Measurements from ENCODE around the gene CERKL.

Gene CERKL

DNA sequence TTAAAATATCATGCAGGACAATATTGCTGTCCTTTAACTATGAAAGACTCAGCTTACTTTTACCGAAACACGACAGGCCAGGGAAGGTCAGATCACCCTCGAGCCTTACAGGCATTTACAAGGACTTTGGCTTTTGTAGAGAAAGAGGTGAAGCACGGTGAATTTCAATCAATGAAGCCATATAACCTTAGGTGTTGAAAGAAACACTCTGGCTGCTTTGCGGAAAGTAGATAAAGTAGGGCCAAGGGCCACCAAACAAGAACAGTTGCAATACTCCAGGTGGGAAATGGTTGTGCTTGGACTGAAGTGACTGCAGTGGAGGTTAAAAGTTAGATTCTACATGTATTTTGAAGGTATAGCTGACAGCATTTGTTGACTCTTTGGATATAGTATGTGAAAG is 80.5 kb downstream of the CERKL start:
- Mint-ChIP-seq H3K4me3 (no peak overlapping the region), H3K4me1 (no peaks in the 10 kb centered on the region), H3K27ac (no peak overlapping the region), H3K36me3 (no peaks in the 10 kb centered on the region), H3K9me3 (no peaks in the 10 kb centered on the region)
- ATAC-seq: no peak
- DNase-seq (ENCODE audit: low spot score in 2 of 2): no peak

DNA sequence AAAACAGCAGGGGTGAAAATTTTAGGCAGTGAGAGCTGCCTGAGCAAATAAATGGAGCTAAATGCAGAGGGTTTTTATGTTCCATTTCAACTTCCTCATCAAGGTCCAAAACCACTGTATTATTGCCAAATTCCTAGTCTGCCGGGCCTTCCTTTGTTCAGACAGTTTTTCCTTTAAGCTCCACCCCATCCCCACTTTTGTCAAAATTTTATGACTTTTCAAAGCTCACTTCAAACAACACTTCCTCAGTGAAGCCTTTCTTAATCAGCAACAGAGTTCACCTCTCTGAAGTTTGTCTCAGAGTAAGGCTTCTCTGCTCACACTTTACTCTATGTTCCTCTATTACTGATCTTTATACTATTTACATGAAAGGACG is 81.3 kb downstream of the CERKL start:
- no peaks in the 10 kb centered on the region for H3K9me3 Mint-ChIP-seq
- ATAC-seq (no peak), DNase-seq (ENCODE audit: low spot score in 2 of 2) (no peak)
- no peaks in the 10 kb centered on the region for H3K36me3 Mint-ChIP-seq
- H3K4me1 Mint-ChIP-seq: no peaks in the 10 kb centered on the region
- H3K27ac Mint-ChIP-seq: no peak overlapping the region
- no peak overlapping the region for H3K4me3 Mint-ChIP-seq

GRCh38 chr2:181575024-181575649 is 81.8 kb downstream of the CERKL start:
- ATAC-seq (no peak), DNase-seq (ENCODE audit: low spot score in 2 of 2) (no peak)
- Mint-ChIP-seq H3K4me3 (no peak overlapping the region), H3K36me3 (no peaks in the 10 kb centered on the region), H3K4me1 (no peaks in the 10 kb centered on the region), H3K27ac (no peak overlapping the region), H3K9me3 (no peaks in the 10 kb centered on the region)

- Mint-ChIP-seq H3K9me3 (no peaks in the 10 kb centered on the region), H3K36me3 (no peaks in the 10 kb centered on the region), H3K4me1 (no peaks in the 10 kb centered on the region), H3K27ac (no peak overlapping the region), H3K4me3 (no peak overlapping the region)
- no peak for ATAC-seq
- DNase-seq (ENCODE audit: low spot score in 2 of 2): no peak
These were observed 82.6 kb downstream of the CERKL start for GRCh38 chr2:181574321-181574720.

- DNase-seq (ENCODE audit: low spot score in 2 of 2): no peak
- H3K4me3 Mint-ChIP-seq: no peak overlapping the region
- H3K36me3 Mint-ChIP-seq: no peaks in the 10 kb centered on the region
- H3K9me3 Mint-ChIP-seq: no peaks in the 10 kb centered on the region
- ATAC-seq: no peak
- H3K4me1 Mint-ChIP-seq: no peaks in the 10 kb centered on the region
- H3K27ac Mint-ChIP-seq: no peak overlapping the region
These were observed 83.7 kb downstream of the CERKL start for GRCh38 chr2:181573140-181573736.

GRCh38 chr2:181570833-181571661 is 85.9 kb downstream of the CERKL start:
- H3K36me3 Mint-ChIP-seq: no peaks in the 10 kb centered on the region
- DNase-seq (ENCODE audit: low spot score in 2 of 2) (no peak), ATAC-seq (no peak)
- H3K27ac Mint-ChIP-seq: no peak overlapping the region
- H3K4me3 Mint-ChIP-seq: no peak overlapping the region
- no peaks in the 10 kb centered on the region for H3K9me3 Mint-ChIP-seq
- H3K4me1 Mint-ChIP-seq: no peaks in the 10 kb centered on the region

DNA sequence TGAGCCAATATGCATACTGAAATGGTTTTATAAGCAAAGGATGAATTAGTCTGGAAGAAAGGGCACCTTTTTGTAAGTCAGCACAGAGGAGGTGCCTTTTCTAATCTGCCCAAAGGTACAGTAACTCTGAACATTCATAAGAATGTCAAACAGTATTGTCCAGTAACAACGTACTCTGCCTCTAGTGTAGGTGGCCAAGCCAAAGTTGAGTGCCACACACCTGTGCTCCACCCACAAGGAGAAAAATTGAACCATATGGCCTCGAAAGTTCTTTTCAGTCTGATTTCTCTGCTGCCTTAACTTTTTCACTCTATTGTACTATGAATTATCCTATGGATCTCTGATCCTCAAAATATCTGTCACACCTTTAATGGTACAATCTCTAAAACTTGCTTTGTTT is 86.8 kb downstream of the CERKL start:
- Mint-ChIP-seq H3K9me3 (no peaks in the 10 kb centered on the region), H3K4me1 (no peaks in the 10 kb centered on the region), H3K36me3 (no peaks in the 10 kb centered on the region), H3K27ac (no peak overlapping the region), H3K4me3 (no peak overlapping the region)
- ATAC-seq: no peak
- no peak for DNase-seq (ENCODE audit: low spot score in 2 of 2)

- Mint-ChIP-seq H3K4me3 (no peak overlapping the region), H3K9me3 (no peaks in the 10 kb centered on the region), H3K4me1 (no peaks in the 10 kb centered on the region), H3K36me3 (no peaks in the 10 kb centered on the region), H3K27ac (no peak overlapping the region)
- no peak for ATAC-seq
- no peak for DNase-seq (ENCODE audit: low spot score in 2 of 2)
These were observed 90.4 kb downstream of the CERKL start for GRCh38 chr2:181566334-181567032.

GRCh38 chr2:181563101-181563692 is 93.7 kb downstream of the CERKL start:
- Mint-ChIP-seq H3K9me3 (no peaks in the 10 kb centered on the region), H3K27ac (no peak overlapping the region), H3K4me1 (no peaks in the 10 kb centered on the region), H3K4me3 (no peak overlapping the region), H3K36me3 (no peaks in the 10 kb centered on the region)
- ATAC-seq: no peak
- DNase-seq (ENCODE audit: low spot score in 2 of 2): no peak

- Mint-ChIP-seq H3K4me1 (no peaks in the 10 kb centered on the region), H3K4me3 (no peak overlapping the region), H3K27ac (no peak overlapping the region), H3K36me3 (no peaks in the 10 kb centered on the region), H3K9me3 (no peaks in the 10 kb centered on the region)
- DNase-seq (ENCODE audit: low spot score in 2 of 2) (no peak), ATAC-seq (no peak)
These were observed 98.5 kb downstream of the CERKL start for GRCh38 chr2:181558371-181558770.

- H3K4me3 Mint-ChIP-seq: no peak overlapping the region
- H3K27ac Mint-ChIP-seq: no peak overlapping the region
- no peaks in the 10 kb centered on the region for H3K9me3 Mint-ChIP-seq
- DNase-seq (ENCODE audit: low spot score in 2 of 2) (no peak), ATAC-seq (no peak)
- no peaks in the 10 kb centered on the region for H3K4me1 Mint-ChIP-seq
- no peaks in the 10 kb centered on the region for H3K36me3 Mint-ChIP-seq
These were observed 102.7 kb downstream of the CERKL start for GRCh38 chr2:181554061-181554830.

GRCh38 chr2:181553244-181553643 is 103.7 kb downstream of the CERKL start:
- no peaks in the 10 kb centered on the region for H3K36me3 Mint-ChIP-seq
- H3K27ac Mint-ChIP-seq: no peak overlapping the region
- ATAC-seq: no peak
- no peak overlapping the region for H3K4me3 Mint-ChIP-seq
- no peak for DNase-seq (ENCODE audit: low spot score in 2 of 2)
- no peaks in the 10 kb centered on the region for H3K4me1 Mint-ChIP-seq
- no peaks in the 10 kb centered on the region for H3K9me3 Mint-ChIP-seq

GRCh38 chr2:181552808-181553207 is 104.1 kb downstream of the CERKL start:
- H3K4me1 Mint-ChIP-seq: no peaks in the 10 kb centered on the region
- ATAC-seq: no peak
- no peaks in the 10 kb centered on the region for H3K36me3 Mint-ChIP-seq
- no peaks in the 10 kb centered on the region for H3K9me3 Mint-ChIP-seq
- no peak overlapping the region for H3K4me3 Mint-ChIP-seq
- no peak for DNase-seq (ENCODE audit: low spot score in 2 of 2)
- no peak overlapping the region for H3K27ac Mint-ChIP-seq

- DNase-seq (ENCODE audit: low spot score in 2 of 2) (no peak), ATAC-seq (peak; percentile 16)
- no peak overlapping the region for H3K4me3 Mint-ChIP-seq
- no peak overlapping the region for H3K27ac Mint-ChIP-seq
- H3K9me3 Mint-ChIP-seq: no peaks in the 10 kb centered on the region
- no peaks in the 10 kb centered on the region for H3K4me1 Mint-ChIP-seq
- no peaks in the 10 kb centered on the region for H3K36me3 Mint-ChIP-seq
These were observed 110.8 kb downstream of the CERKL start for GRCh38 chr2:181546086-181546485.

- ATAC-seq: no peak
- H3K27ac Mint-ChIP-seq: no peak overlapping the region
- no peaks in the 10 kb centered on the region for H3K4me1 Mint-ChIP-seq
- no peaks in the 10 kb centered on the region for H3K9me3 Mint-ChIP-seq
- no peak for DNase-seq (ENCODE audit: low spot score in 2 of 2)
- H3K36me3 Mint-ChIP-seq: peaks cover 37% of the 10 kb centered on the region
- no peak overlapping the region for H3K4me3 Mint-ChIP-seq
These were observed 114.7 kb downstream of the CERKL start for GRCh38 chr2:181542170-181542569.

All from stimulated activated effector memory CD8-positive, alpha-beta T cell treated with anti-CD3 and anti-CD28 coated beads, Interleukin-12 subunit alpha, Interleukin-12 subunit beta, amount 100 ng/mL, for 72 hours (primary cell).